ENCODE measurements around the gene OR1E2. TPM values are rescaled to one million over a fixed set of nuclear protein-coding genes. Genes with fewer than 3 reads are reported as not detected.

Gene OR1E2
- total and polyA plus RNA-seq, 2 of the 13 experiments (the other 11 are each of a cell fraction or from before 2014, with no cell fraction given) = not detected

GRCh38 chr17:3474212-3474611 lies 40.6 kb upstream of the OR1E2 start (continued):
- TF ChIP-seq HNF1B (CRISPR knock-in tag; IDR thresholded peaks at IDR 0.05) (peak; percentile 47; the same call in 1 of the 2 replicates), ZMYM4 (CRISPR knock-in tag; IDR thresholded peaks at IDR 0.05) (no peak), FOXP1 (IDR thresholded peaks at IDR 0.05) (peak; percentile 56; the same call in 1 of the 2 replicates), FOXP1 (CRISPR knock-in tag; IDR thresholded peaks at IDR 0.05) (peak; percentile 96), MTERF4 (CRISPR knock-in tag; IDR thresholded peaks at IDR 0.05) (no peak), ZNF614 (CRISPR knock-in tag; IDR thresholded peaks at IDR 0.05; ENCODE audit: borderline replicate concordance) (no peak), ZNF296 (CRISPR knock-in tag; conservative IDR thresholded peaks at IDR 0.05) (no peak), THRA (CRISPR knock-in tag; IDR thresholded peaks at IDR 0.05; ENCODE audit: borderline replicate concordance) (0 out of 2 replicates have a peak, but pooled peaks have one; percentile 11), ZNF101 (CRISPR knock-in tag; IDR thresholded peaks at IDR 0.05; ENCODE audit: borderline replicate concordance, low read depth) (no peak), MATR3 (CRISPR knock-in tag; IDR thresholded peaks at IDR 0.05) (no peak), ZZZ3 (CRISPR knock-in tag; IDR thresholded peaks at IDR 0.05; ENCODE audit: borderline replicate concordance) (no peak), ELF3 (CRISPR knock-in tag; IDR thresholded peaks at IDR 0.05) (0 out of 2 replicates have a peak, but pooled peaks have one; percentile 22), MLXIP (CRISPR knock-in tag; IDR thresholded peaks at IDR 0.05; ENCODE audit: borderline replicate concordance) (no peak), CREM (IDR thresholded peaks at IDR 0.05) (peak; percentile 55; the same call in 1 of the 2 replicates), CREM (CRISPR knock-in tag; IDR thresholded peaks at IDR 0.05) (no peak), ZNF430 (CRISPR knock-in tag; IDR thresholded peaks at IDR 0.05) (no peak), GABPA (IDR thresholded peaks at IDR 0.05; ENCODE audit: low read depth, low read length) (no peak), GABPA (CRISPR knock-in tag; IDR thresholded peaks at IDR 0.05; ENCODE audit: low read depth) (no peak)
